Breast epithelium (tissue), 4 donors: ENCODE measurements around the gene LDB3. TPM values are rescaled to one million over a fixed set of nuclear protein-coding genes. Genes with fewer than 3 reads are reported as not detected.
"Not testable (repeated sequence)": the region's sequence is repeated elsewhere in the genome, so short reads cannot be mapped to it uniquely, and the experiment has no call there.

ENCODE experiments used
- DNase-seq, 2 donors: peaks; one replicate each; pipeline ENCODE4 v3.0.0-alpha.2; 2019; ENCODE audit warnings: low spot score in 2 of 2
- H3K27ac ChIP-seq, 2 donors: fragments of 200-600 bp; sonication (generic) in 1 of 2; one replicate each; pipeline ENCODE4 v1.5.1; 2016 to 2019; ENCODE audit warnings: mild to moderate bottlenecking in 1 of 2
- H3K27me3 ChIP-seq, 2 donors: fragments of 200-600 bp; sonication (generic) in 1 of 2; one replicate each; pipeline versions ENCODE4 v1.5.1 to v1.6.0; 2017 to 2019; ENCODE audit warnings: control low read depth in 1 of 2, mild to moderate bottlenecking in 1 of 2
- H3K36me3 ChIP-seq: fragments of 200-600 bp; one replicate; pipeline ENCODE4 v1.5.1; 2019
- H3K4me1 ChIP-seq, 2 donors: fragments of 200-600 bp; sonication (generic); one replicate each; pipeline ENCODE4 v1.5.1; 2016 to 2019; ENCODE audit warnings: control low read depth in 1 of 2
- H3K4me3 ChIP-seq, 3 donors: fragments of 200-600 bp; sonication (generic); 1 replicate in 2 of 3; 2 replicates in 1 of 3; pipeline ENCODE4 v1.5.1; 2016 to 2019; ENCODE audit warnings: mild to moderate bottlenecking in 3 of 3, moderate library complexity in 2 of 3
- H3K9me3 ChIP-seq, 2 donors: fragments of 200-600 bp; sonication (generic) in 1 of 2; one replicate each; pipeline ENCODE4 v1.5.1; 2016 to 2019; ENCODE audit warnings: control low read depth in 1 of 2
- CTCF ChIP-seq, 3 donors: fragments of 450-650 bp; IDR thresholded peaks; one replicate each; pipeline ENCODE4 v1.5.1; 2016 to 2017; ENCODE audit warnings: antibody characterized with exemption in 3 of 3, mild to moderate bottlenecking in 3 of 3, moderate library complexity in 3 of 3
- POLR2A ChIP-seq: fragments of 450-650 bp; IDR thresholded peaks from one replicate; pipeline ENCODE4 v1.6.1; 2016; ENCODE audit warnings: antibody characterized with exemption, mild to moderate bottlenecking, moderate library complexity
- POLR2AphosphoS5 ChIP-seq, 3 donors: sonication (generic); formaldehyde crosslinking; IDR thresholded peaks; one replicate each; pipeline ENCODE4 v1.6.1; 2017; ENCODE audit warnings: antibody characterized with exemption in 3 of 3
- intact Hi-C: fragments of 100-400 bp; cut with DNase I; formaldehyde crosslinking; loops from one replicate; pipeline ENCODE4 v1.15.1; 2023; ENCODE audit warnings: low total_unique reads
- total RNA-seq, 3 donors: library from RNA; depleted of rRNA; stranded (reverse); fragments of >200 nt; gene quantifications; one replicate each; pipeline ENCODE4 v1.1.0, GENCODE V29; 2016

Gene LDB3
- total RNA-seq, 3 donors from 2014 or later: 0.98 to 2.9 (median 1.3) TPM

- Histone ChIP-seq H3K4me3 (no peak overlapping the region), H3K27ac (peak overlapping the region in 1 of 2 donors; percentile 56), H3K36me3 (no peaks in the 10 kb centered on the region), H3K4me1 (no peaks in the 10 kb centered on the region), H3K27me3 (no peaks in the 10 kb centered on the region), H3K9me3 (no peaks in the 10 kb centered on the region)
- intact Hi-C loops: no loop called here
- peak in 1 of 2 donors; percentile 17 for DNase-seq
- no peak for TF ChIP-seq POLR2A
- peak in 1 of 3 donors; percentile 50 for TF ChIP-seq POLR2AphosphoS5 (IDR thresholded peaks at IDR 0.05)
Observed at GRCh38 chr10:86644152-86644793, 24.0 kb upstream of the LDB3 start.

GRCh38 chr10:86644794-86645445 is 23.4 kb upstream of the LDB3 start:
- no peaks in the 10 kb centered on the region for H3K4me1 ChIP-seq
- H3K36me3 ChIP-seq: no peaks in the 10 kb centered on the region
- H3K27ac ChIP-seq: peak overlapping the region in 1 of 2 donors; percentile 56
- TF ChIP-seq CTCF (IDR thresholded peaks at IDR 0.05) (no peak), POLR2AphosphoS5 (IDR thresholded peaks at IDR 0.05) (no peak), POLR2A (no peak)
- intact Hi-C loops: no loop called here
- DNase-seq: peak in 1 of 2 donors; percentile 5
- H3K9me3 ChIP-seq: no peaks in the 10 kb centered on the region
- H3K4me3 ChIP-seq: no peak overlapping the region
- H3K27me3 ChIP-seq: no peaks in the 10 kb centered on the region

GRCh38 chr10:86645621-86646165 is 22.6 kb upstream of the LDB3 start:
- intact Hi-C loops, H3K4me1 ChIP-seq, H3K27me3 ChIP-seq, H3K36me3 ChIP-seq, H3K27ac ChIP-seq, H3K9me3 ChIP-seq, H3K4me3 ChIP-seq: not testable (repeated sequence)
- peak in 1 of 2 donors; percentile 6 for DNase-seq

GRCh38 chr10:86646532-86646931 is 21.8 kb upstream of the LDB3 start:
- peak in 1 of 2 donors; percentile 10 for DNase-seq
- H3K9me3 ChIP-seq: no peaks in the 10 kb centered on the region
- no peak overlapping the region for H3K27ac ChIP-seq

GRCh38 chr10:86646933-86647332 is 21.4 kb upstream of the LDB3 start:
- Histone ChIP-seq H3K27ac (no peak overlapping the region), H3K4me1 (no peaks in the 10 kb centered on the region), H3K36me3 (no peaks in the 10 kb centered on the region), H3K27me3 (no peaks in the 10 kb centered on the region), H3K4me3 (no peak overlapping the region), H3K9me3 (no peaks in the 10 kb centered on the region)
- intact Hi-C loops: no loop called here
- DNase-seq: no peak
- TF ChIP-seq POLR2AphosphoS5 (IDR thresholded peaks at IDR 0.05) (no peak), CTCF (IDR thresholded peaks at IDR 0.05) (no peak)

More at GRCh38 chr10:86646532-86646931, 21.8 kb upstream of the LDB3 start:
- no peaks in the 10 kb centered on the region for H3K36me3 ChIP-seq
- no peaks in the 10 kb centered on the region for H3K4me1 ChIP-seq
- intact Hi-C loops: no loop called here
- no peak for TF ChIP-seq POLR2AphosphoS5 (IDR thresholded peaks at IDR 0.05)
- TF ChIP-seq CTCF (IDR thresholded peaks at IDR 0.05): no peak
- TF ChIP-seq POLR2A: no peak
- no peaks in the 10 kb centered on the region for H3K27me3 ChIP-seq
- no peak overlapping the region for H3K4me3 ChIP-seq
